AG04450 (cell line): Measurements from ENCODE around the gene ADAMTSL1. TPM values are rescaled to one million over a fixed set of nuclear protein-coding genes. Genes with fewer than 3 reads are reported as not detected.

Source experiments
- CTCF ChIA-PET: fragments of 300-600, 350-600 bp; formaldehyde crosslinking; extraction: SDS; loops from one replicate; lab custom pipeline; 2022; ENCODE audit warnings: antibody characterized with exemption, inconsistent platforms; lab: Charles Lee
- POLR2A ChIA-PET: fragments of 350-600 bp; formaldehyde crosslinking; extraction: SDS; loops from one replicate; lab custom pipeline; 2021; ENCODE audit warnings: antibody characterized with exemption, inconsistent platforms; lab: Yijun Ruan, JAX
- DNase-seq: peaks from one replicate; pipeline ENCODE4 v3.0.0-alpha.2; 2011; ENCODE audit warnings: low read depth, low spot score
- H3K27ac ChIP-seq: one replicate; pipeline ENCODE4 v1.5.1; 2012; ENCODE audit warnings: low read depth, low read length, control low read depth
- H3K27me3 ChIP-seq: one replicate; pipeline ENCODE4 v1.6.0; 2012; ENCODE audit warnings: low read length; ENCODE audit not compliant: control insufficient read depth, insufficient read depth
- H3K4me3 ChIP-seq: 2 replicates; pipeline ENCODE4 v1.5.1; 2011; ENCODE audit warnings: mild to moderate bottlenecking, low read depth, low read length, control low read depth
- H3K9me3 ChIP-seq: 2 replicates; pipeline ENCODE4 v1.5.1; 2012; ENCODE audit warnings: low read length; ENCODE audit not compliant: control insufficient read depth, insufficient read depth
- polyA plus RNA-seq: library from polyadenylated mRNA; depleted of rRNA; stranded (reverse); fragments of >200 nt; gene quantifications from 2 replicates; pipeline ENCODE4 v1.2.3, GENCODE V29; 2011
- TF ChIP-seq, protein P1 (sequence below): IDR thresholded peaks from 2 replicates; pipeline ENCODE4 v1.5.1; 2011; ENCODE audit warnings: low read depth, low read length, control low read depth, inconsistent platforms

Gene ADAMTSL1
- polyA plus RNA-seq, 1 experiment: 22.2 TPM

GRCh38 chr9:18543406-18544192 is 69.6 kb downstream of the ADAMTSL1 start:
- DNase-seq: peak; percentile 18
- H3K27ac ChIP-seq: no peak overlapping the region
- H3K9me3 ChIP-seq: no peaks in the 10 kb centered on the region
- TF ChIP-seq, protein P1, sequence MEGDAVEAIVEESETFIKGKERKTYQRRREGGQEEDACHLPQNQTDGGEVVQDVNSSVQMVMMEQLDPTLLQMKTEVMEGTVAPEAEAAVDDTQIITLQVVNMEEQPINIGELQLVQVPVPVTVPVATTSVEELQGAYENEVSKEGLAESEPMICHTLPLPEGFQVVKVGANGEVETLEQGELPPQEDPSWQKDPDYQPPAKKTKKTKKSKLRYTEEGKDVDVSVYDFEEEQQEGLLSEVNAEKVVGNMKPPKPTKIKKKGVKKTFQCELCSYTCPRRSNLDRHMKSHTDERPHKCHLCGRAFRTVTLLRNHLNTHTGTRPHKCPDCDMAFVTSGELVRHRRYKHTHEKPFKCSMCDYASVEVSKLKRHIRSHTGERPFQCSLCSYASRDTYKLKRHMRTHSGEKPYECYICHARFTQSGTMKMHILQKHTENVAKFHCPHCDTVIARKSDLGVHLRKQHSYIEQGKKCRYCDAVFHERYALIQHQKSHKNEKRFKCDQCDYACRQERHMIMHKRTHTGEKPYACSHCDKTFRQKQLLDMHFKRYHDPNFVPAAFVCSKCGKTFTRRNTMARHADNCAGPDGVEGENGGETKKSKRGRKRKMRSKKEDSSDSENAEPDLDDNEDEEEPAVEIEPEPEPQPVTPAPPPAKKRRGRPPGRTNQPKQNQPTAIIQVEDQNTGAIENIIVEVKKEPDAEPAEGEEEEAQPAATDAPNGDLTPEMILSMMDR: no peak
- CTCF ChIA-PET: interaction anchor here (2.1 kb wide), 1 partner anchor 101 kb away, joined by 6 read pairs; no protein-coding TSS in a partner anchor
- H3K27me3 ChIP-seq: no peaks in the 10 kb centered on the region
- POLR2A ChIA-PET: no interaction called here
- H3K4me3 ChIP-seq: no peak overlapping the region

DNA sequence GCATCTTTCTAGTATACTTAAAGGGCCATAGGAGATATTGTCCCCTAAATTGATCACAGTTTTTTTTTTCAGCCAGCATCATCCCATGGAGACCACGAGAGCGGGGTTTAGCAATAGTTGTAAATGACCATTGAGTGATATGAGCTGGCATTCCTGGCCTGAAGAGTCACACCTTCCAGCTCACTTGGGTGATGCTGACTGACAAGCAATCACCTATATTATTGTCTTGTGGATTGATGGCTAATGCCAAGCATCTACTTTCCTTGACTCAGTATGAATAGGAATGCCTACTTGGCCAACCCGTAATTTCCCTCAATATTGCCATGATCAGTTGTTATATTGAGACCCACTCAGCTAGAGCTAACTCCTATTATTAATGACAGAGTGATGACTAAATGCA is 70.5 kb downstream of the ADAMTSL1 start:
- CTCF ChIA-PET: interaction anchor here (0.6 to 2.1 kb wide), 2 partner anchors 37 to 102 kb away, joined by 3 to 6 read pairs; no protein-coding TSS in a partner anchor
- TF ChIP-seq, protein P1: no peak
- Histone ChIP-seq H3K27ac (no peak overlapping the region), H3K9me3 (no peaks in the 10 kb centered on the region), H3K27me3 (no peaks in the 10 kb centered on the region), H3K4me3 (no peak overlapping the region)
- DNase-seq: no peak
- POLR2A ChIA-PET: interaction anchor here (0.7 kb wide), 1 partner anchor 568 kb away, joined by 3 read pairs; no protein-coding TSS in a partner anchor

DNA sequence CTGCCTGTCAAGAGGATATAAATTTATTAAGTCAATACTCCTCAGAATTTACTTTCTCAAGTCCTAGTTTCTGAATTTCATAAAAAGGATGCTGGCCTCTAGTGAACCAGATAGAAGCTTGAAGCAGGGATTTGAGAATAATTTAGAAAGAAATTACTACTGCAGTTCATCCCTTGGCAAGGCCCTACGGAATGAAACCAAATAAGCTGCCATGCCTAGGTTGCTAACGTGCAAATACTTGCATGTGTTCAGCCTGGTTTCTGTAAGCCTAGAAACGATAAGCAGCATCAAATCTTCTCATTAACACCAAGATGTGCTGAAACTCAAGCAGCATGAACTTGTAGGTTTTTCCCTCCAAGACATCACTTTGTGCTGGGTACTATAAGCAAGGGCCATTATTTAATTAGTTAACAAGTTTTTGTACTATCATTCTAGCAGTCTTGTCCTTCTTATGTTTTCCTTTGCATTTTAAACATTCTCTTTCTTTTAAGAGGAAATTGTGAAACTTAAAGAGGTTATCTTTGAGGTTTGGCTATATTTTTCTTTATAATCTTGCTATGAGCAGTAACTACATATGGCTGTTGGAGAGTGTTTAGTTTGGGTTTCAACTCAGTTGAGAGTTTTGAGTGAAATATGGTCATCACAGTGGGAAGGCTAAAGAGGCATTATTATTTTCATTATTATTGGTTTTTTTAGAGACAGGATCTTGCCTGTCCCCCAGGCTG is 71.8 kb downstream of the ADAMTSL1 start:
- CTCF ChIA-PET: interaction anchor here (2.1 kb wide), 1 partner anchor 103 kb away, joined by 6 read pairs; no protein-coding TSS in a partner anchor
- no peaks in the 10 kb centered on the region for H3K9me3 ChIP-seq
- H3K4me3 ChIP-seq: no peak overlapping the region
- no peak for DNase-seq
- POLR2A ChIA-PET: no interaction called here
- TF ChIP-seq, protein P1: no peak
- H3K27me3 ChIP-seq: no peaks in the 10 kb centered on the region
- H3K27ac ChIP-seq: no peak overlapping the region

DNA sequence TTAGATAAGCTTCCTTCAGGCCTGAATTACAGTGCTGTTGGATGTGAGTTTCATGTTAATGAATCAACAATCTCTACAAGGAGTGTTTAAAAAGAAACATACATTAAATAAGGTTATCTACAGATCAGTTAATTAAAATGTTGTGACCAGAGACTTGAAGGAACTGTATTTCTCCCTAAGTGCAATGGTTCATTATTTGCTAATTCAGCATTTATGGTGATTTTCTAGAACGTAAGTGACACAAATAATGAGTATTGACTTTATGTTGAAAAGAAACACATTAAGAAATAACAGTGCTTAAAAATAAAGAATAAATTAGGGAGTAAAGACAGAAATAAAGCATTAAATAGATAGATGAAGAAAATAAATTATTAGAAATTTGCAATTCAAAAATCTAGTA is 74.5 kb downstream of the ADAMTSL1 start:
- TF ChIP-seq, protein P1: no peak
- Histone ChIP-seq H3K4me3 (no peak overlapping the region), H3K27ac (no peak overlapping the region), H3K27me3 (no peaks in the 10 kb centered on the region), H3K9me3 (no peaks in the 10 kb centered on the region)
- no peak for DNase-seq
- ChIA-PET POLR2A (no interaction called here), CTCF (no interaction called here)

GRCh38 chr9:18549772-18550171 is 75.8 kb downstream of the ADAMTSL1 start:
- Histone ChIP-seq H3K4me3 (no peak overlapping the region), H3K9me3 (no peaks in the 10 kb centered on the region), H3K27ac (no peak overlapping the region), H3K27me3 (no peaks in the 10 kb centered on the region)
- TF ChIP-seq, protein P1: no peak
- ChIA-PET POLR2A (no interaction called here), CTCF (no interaction called here)
- no peak for DNase-seq
